SK-N-SH (cell line): Measurements from ENCODE around the gene ING5. TPM values are rescaled to one million over a fixed set of nuclear protein-coding genes. Genes with fewer than 3 reads are reported as not detected.

Experiments
- CTCF ChIA-PET: fragments of 300-600, 350-600 bp; formaldehyde crosslinking; extraction: SDS; loops from one replicate; lab custom pipeline; 2021; lab: Yijun Ruan, JAX
- POLR2A ChIA-PET: fragments of 350-600 bp; sonication (Branson Sonifier 250); formaldehyde crosslinking; extraction: SDS; loops from one replicate; lab custom pipeline; 2020; ENCODE audit warnings: antibody characterized with exemption, inconsistent platforms; lab: Yijun Ruan, JAX
- DNase-seq: peaks from one replicate; pipeline ENCODE4 v3.0.0; 2012
- H2AFZ ChIP-seq: fragments of 200-600 bp; sonication (generic); 2 replicates; pipeline ENCODE4 v1.8.1; 2016; ENCODE audit warnings: antibody characterized with exemption, mild to moderate bottlenecking, low read depth
- H3F3A ChIP-seq: fragments of 200-600 bp; sonication (generic); replicated peaks from 2 replicates; pipeline ENCODE3; 2016; ENCODE audit warnings: antibody characterized with exemption, mild to moderate bottlenecking; ENCODE audit not compliant: insufficient read depth
- H3K27ac ChIP-seq, 2 experiments: fragments of 200-500 bp in 1 of 2; fragments of 200-600 bp in 1 of 2; sonication (Bioruptor generic) in 1 of 2; sonication (generic), shearing (Covaris generic) in 1 of 2; 2 replicates each; pipeline versions ENCODE4 v1.5.1 to v1.6.1; 2014 to 2016; ENCODE audit warnings: low read depth in 2 of 2, inconsistent platforms in 1 of 2, low read length in 1 of 2, mild to moderate bottlenecking in 1 of 2, mixed read lengths in 1 of 2
- H3K27me3 ChIP-seq: fragments of 200-600 bp; sonication (generic), shearing (Covaris generic); 2 replicates; pipeline ENCODE4 v1.6.1; 2016; ENCODE audit warnings: mixed run types; ENCODE audit not compliant: insufficient read depth
- H3K36me3 ChIP-seq, 2 experiments: fragments of 200-500 bp in 1 of 2; fragments of 200-600 bp in 1 of 2; sonication (Bioruptor generic) in 1 of 2; sonication (generic) in 1 of 2; replicated peaks in 1 of 2; 2 replicates each; pipeline versions ENCODE3 to v1.5.1; 2014 to 2016; ENCODE audit warnings: low read length in 1 of 2, mild to moderate bottlenecking in 1 of 2; ENCODE audit not compliant: insufficient read depth in 2 of 2, control insufficient read depth in 1 of 2
- H3K4me1 ChIP-seq, 2 experiments: fragments of 200-500 bp in 1 of 2; fragments of 200-600 bp in 1 of 2; sonication (Bioruptor generic) in 1 of 2; sonication (generic), shearing (Covaris generic) in 1 of 2; 2 replicates each; pipeline versions ENCODE4 v1.5.1 to v1.6.1; 2014 to 2016; ENCODE audit warnings: low read depth in 1 of 2, low read length in 1 of 2, mixed run types in 1 of 2; ENCODE audit not compliant: insufficient read depth in 2 of 2, control insufficient read depth in 1 of 2
- H3K4me2 ChIP-seq: fragments of 200-600 bp; sonication (generic), shearing (Covaris generic); 2 replicates; pipeline ENCODE4 v1.6.1; 2017; ENCODE audit warnings: mixed run types
- H3K4me3 ChIP-seq, 2 experiments: fragments of 200-500 bp in 1 of 2; fragments of 200-600 bp in 1 of 2; sonication (Bioruptor generic) in 1 of 2; sonication (generic), shearing (Covaris generic) in 1 of 2; 2 replicates each; pipeline versions ENCODE4 v1.5.1 to v1.8.1; 2014 to 2016; ENCODE audit warnings: low read depth in 2 of 2, inconsistent platforms in 1 of 2, low read length in 1 of 2, mild to moderate bottlenecking in 1 of 2, mixed read lengths in 1 of 2, moderate library complexity in 1 of 2
- H3K79me2 ChIP-seq: fragments of 200-600 bp; sonication (generic); 2 replicates; pipeline ENCODE4 v1.8.1; 2017; ENCODE audit warnings: mild to moderate bottlenecking; ENCODE audit not compliant: insufficient read depth
- H3K9ac ChIP-seq: fragments of 200-600 bp; sonication (generic); 2 replicates; pipeline ENCODE4 v1.6.1; 2017; ENCODE audit warnings: mixed run types
- H3K9me2 ChIP-seq: fragments of 200-600 bp; sonication (generic); 2 replicates; pipeline ENCODE4 v1.6.1; 2017; ENCODE audit warnings: mixed run types
- H3K9me3 ChIP-seq: fragments of 200-600 bp; sonication (generic); 2 replicates; pipeline ENCODE4 v1.6.1; 2017; ENCODE audit warnings: mixed run types, mild to moderate bottlenecking, moderate library complexity
- H4K20me1 ChIP-seq: fragments of 200-600 bp; sonication (generic); 2 replicates; pipeline ENCODE4 v1.6.1; 2017; ENCODE audit warnings: mild to moderate bottlenecking, mixed run types; ENCODE audit not compliant: insufficient read depth
- CHD2 ChIP-seq: fragments of 150-350 bp; IDR thresholded peaks from 2 replicates; pipeline ENCODE4 v1.6.1; 2018; ENCODE audit warnings: low read length; ENCODE audit not compliant: partially characterized antibody
- CTCF ChIP-seq: fragments of 200-600 bp; sonication (generic); IDR thresholded peaks from 2 replicates; pipeline ENCODE4 v1.6.1; 2017; ENCODE audit warnings: antibody characterized with exemption, mild to moderate bottlenecking, moderate library complexity
- ELF1 ChIP-seq: IDR thresholded peaks from 2 replicates; pipeline ENCODE4 v1.4.0; 2012
- FOSL2 ChIP-seq: IDR thresholded peaks from 2 replicates; pipeline ENCODE4 v1.4.0; 2012; ENCODE audit warnings: low read depth, mild to moderate bottlenecking, moderate library complexity, borderline replicate concordance
- FOXJ3 ChIP-seq: sonication (generic); formaldehyde crosslinking; IDR thresholded peaks from 2 replicates; pipeline ENCODE4 v1.5.1; 2020; ENCODE audit warnings: mild to moderate bottlenecking, missing genetic modification reagents
- FOXM1 ChIP-seq: IDR thresholded peaks from 2 replicates; pipeline ENCODE4 v1.4.0; 2012; ENCODE audit warnings: low read depth, mild to moderate bottlenecking
- GABPA ChIP-seq: IDR thresholded peaks from 2 replicates; pipeline ENCODE4 v1.4.0; 2012; ENCODE audit warnings: low read depth, mild to moderate bottlenecking
- MAX ChIP-seq: IDR thresholded peaks from 2 replicates; pipeline ENCODE4 v1.4.0; 2012; ENCODE audit warnings: low read depth
- MEF2A ChIP-seq: IDR thresholded peaks from 2 replicates; pipeline ENCODE4 v1.4.0; 2012; ENCODE audit warnings: low read depth, borderline replicate concordance
- NRF1 ChIP-seq: IDR thresholded peaks from 2 replicates; pipeline ENCODE4 v1.6.1; 2012; ENCODE audit warnings: low read depth, mild to moderate bottlenecking, low read length
- PBX3 ChIP-seq: IDR thresholded peaks from 2 replicates; pipeline ENCODE4; 2012
- RCOR1 ChIP-seq: fragments of 150-350 bp; IDR thresholded peaks from 2 replicates; pipeline ENCODE4 v1.6.1; 2017; ENCODE audit warnings: antibody characterized with exemption, low read length
- RFX5 ChIP-seq: IDR thresholded peaks from 2 replicates; pipeline ENCODE4 v1.6.1; 2012; ENCODE audit warnings: mild to moderate bottlenecking, improper control_type of control experiment, low read length
- RXRA ChIP-seq: IDR thresholded peaks from 2 replicates; pipeline ENCODE4 v1.4.0; 2012; ENCODE audit warnings: low read depth, mild to moderate bottlenecking, borderline replicate concordance
- SMC3 ChIP-seq: IDR thresholded peaks from 2 replicates; pipeline ENCODE4 v1.6.1; 2012; ENCODE audit warnings: low read depth, low read length, improper control_type of control experiment
- TAF1 ChIP-seq: IDR thresholded peaks from 2 replicates; pipeline ENCODE4 v1.6.1; 2012; ENCODE audit warnings: low read depth, mild to moderate bottlenecking, low read length, moderate library complexity, borderline replicate concordance
- TCF12 ChIP-seq: IDR thresholded peaks from 2 replicates; pipeline ENCODE4 v1.4.0; 2012
- YY1 ChIP-seq: IDR thresholded peaks from 2 replicates; pipeline ENCODE4 v1.4.0; 2012; ENCODE audit warnings: low read depth, mild to moderate bottlenecking
- ZBTB33 ChIP-seq: IDR thresholded peaks from 2 replicates; pipeline ENCODE4 v1.4.0; 2012; ENCODE audit warnings: low read depth, borderline replicate concordance
- WGBS: methylation state at CpG from one replicate; pipeline ENCODE4 v1.1.6; 2017; ENCODE audit warnings: low lambda C conversion rate; 5-methylcytosine and 5-hydroxymethylcytosine counted together
- polyA plus RNA-seq, 3 experiments: library from polyadenylated mRNA; depleted of rRNA; stranded (reverse); fragments of >200 nt; gene quantifications; 2 replicates each; pipeline ENCODE4 v1.2.3, GENCODE V29; 2012

ING5 gene
- polyA plus RNA-seq, 1 of the 3 experiments (the other 2 are of a cell fraction), result 56.3 TPM

GRCh38 chr2:241657786-241658254 lies 44.0 kb upstream of the ING5 start:
- WGBS, result 93% methylated on average over 14 of the region's 15 CpGs
- H3K9me2 ChIP-seq, result no peaks in the 10 kb centered on the region
- H3K79me2 ChIP-seq, result peaks cover 8% of the 10 kb centered on the region; the same call in 1 of the 2 replicates
- H3K4me1 ChIP-seq, result no peaks in the 10 kb centered on the region
- H3K27me3 ChIP-seq, result no peaks in the 10 kb centered on the region
- peaks cover 5% of the 10 kb centered on the region for H3F3A ChIP-seq
- no peak overlapping the region for H3K4me2 ChIP-seq
- no peak overlapping the region for H3K4me3 ChIP-seq
- no peak overlapping the region for H2AFZ ChIP-seq
- peaks cover 5% of the 10 kb centered on the region; the same call in 1 of the 2 replicates for H4K20me1 ChIP-seq
- ChIA-PET CTCF (interaction anchor here (1.2 to 7.5 kb wide), 5 partner anchors 12 to 807 kb away, joined by 5 to 77 read pairs (median 10); no protein-coding TSS in a partner anchor), POLR2A (interaction anchor here (0.7 kb wide), 1 partner anchor 365 kb away, joined by 3 read pairs; no protein-coding TSS in a partner anchor)
- DNase-seq, result no peak
- H3K36me3 ChIP-seq, result peaks cover 22 to 55% of the 10 kb centered on the region in 2 experiments
- H3K9ac ChIP-seq, result no peak overlapping the region
- TF ChIP-seq ELF1 (no peak), RFX5 (no peak), YY1 (no peak), GABPA (no peak), FOXM1 (no peak), MEF2A (no peak), TAF1 (no peak), ZBTB33 (no peak), TCF12 (no peak), RCOR1 (no peak), CHD2 (no peak), FOSL2 (no peak), RXRA (no peak), PBX3 (no peak), MAX (no peak), CTCF (no peak), NRF1 (no peak), FOXJ3 (CRISPR knock-in tag) (no peak), SMC3 (no peak)
- no peaks in the 10 kb centered on the region for H3K9me3 ChIP-seq
- H3K27ac ChIP-seq, result no peak overlapping the region
